Brain microvascular endothelial cell (primary cell): ENCODE measurements around the gene AP1S2.
A peak's percentile ranks its signal among the peaks of the same experiment; 100 is the strongest.

Experiments used
- DNase-seq: peaks from one replicate; pipeline ENCODE4 v3.0.0-alpha.2; 2020
- H3K27ac ChIP-seq: fragments of 250-450 bp; sonication (Bioruptor Pico); 2 replicates; pipeline ENCODE4 v1.5.1; 2020; ENCODE audit warnings: mild to moderate bottlenecking, moderate library complexity
- H3K27me3 ChIP-seq: fragments of 250-450 bp; sonication (Bioruptor Pico); replicated peaks from 2 replicates; pipeline ENCODE4 v1.5.1; 2020; ENCODE audit warnings: mild to moderate bottlenecking
- H3K36me3 ChIP-seq: fragments of 250-450 bp; sonication (Bioruptor Pico); replicated peaks from 2 replicates; pipeline ENCODE4 v1.5.1; 2020; ENCODE audit warnings: mild to moderate bottlenecking
- H3K4me3 ChIP-seq: 2 replicates; pipeline ENCODE4 v1.5.1; 2011; ENCODE audit warnings: low read depth, mild to moderate bottlenecking, control low read depth, low read length, moderate library complexity
- in situ Hi-C: cut with HindIII; loops from 2 replicates; pipeline ENCODE4 v1.10.0; 2017; ENCODE audit warnings: low sequenced_read_pairs, low pct_ligation_motif_present
- TF ChIP-seq, protein P1 (sequence below): IDR thresholded peaks from 2 replicates; pipeline ENCODE4 v1.5.1; 2011; ENCODE audit warnings: low read depth, mild to moderate bottlenecking, moderate library complexity, low read length, control low read depth, inconsistent platforms; ENCODE audit errors: missing control alignments

AP1S2 gene

DNA sequence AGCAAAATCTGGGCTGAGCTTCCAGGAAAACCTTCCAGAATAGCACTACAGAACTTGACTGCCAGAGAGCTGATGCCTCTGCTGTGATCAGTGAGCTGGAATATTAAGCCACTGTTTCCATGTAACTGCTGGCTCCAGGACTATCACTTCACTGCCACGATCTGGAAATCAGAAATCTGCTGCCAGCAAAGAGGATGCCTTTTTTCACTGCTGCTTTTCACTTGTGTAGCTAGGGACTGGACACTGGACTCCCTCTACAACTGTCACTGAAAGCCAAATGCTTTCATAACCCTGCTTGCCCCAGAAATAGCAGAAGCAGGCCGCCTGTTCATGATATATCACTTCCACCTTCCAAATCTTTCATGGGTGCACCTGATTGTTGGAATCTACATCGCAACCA, 9.4 kb upstream of the AP1S2 start:
- TF ChIP-seq, protein P1, sequence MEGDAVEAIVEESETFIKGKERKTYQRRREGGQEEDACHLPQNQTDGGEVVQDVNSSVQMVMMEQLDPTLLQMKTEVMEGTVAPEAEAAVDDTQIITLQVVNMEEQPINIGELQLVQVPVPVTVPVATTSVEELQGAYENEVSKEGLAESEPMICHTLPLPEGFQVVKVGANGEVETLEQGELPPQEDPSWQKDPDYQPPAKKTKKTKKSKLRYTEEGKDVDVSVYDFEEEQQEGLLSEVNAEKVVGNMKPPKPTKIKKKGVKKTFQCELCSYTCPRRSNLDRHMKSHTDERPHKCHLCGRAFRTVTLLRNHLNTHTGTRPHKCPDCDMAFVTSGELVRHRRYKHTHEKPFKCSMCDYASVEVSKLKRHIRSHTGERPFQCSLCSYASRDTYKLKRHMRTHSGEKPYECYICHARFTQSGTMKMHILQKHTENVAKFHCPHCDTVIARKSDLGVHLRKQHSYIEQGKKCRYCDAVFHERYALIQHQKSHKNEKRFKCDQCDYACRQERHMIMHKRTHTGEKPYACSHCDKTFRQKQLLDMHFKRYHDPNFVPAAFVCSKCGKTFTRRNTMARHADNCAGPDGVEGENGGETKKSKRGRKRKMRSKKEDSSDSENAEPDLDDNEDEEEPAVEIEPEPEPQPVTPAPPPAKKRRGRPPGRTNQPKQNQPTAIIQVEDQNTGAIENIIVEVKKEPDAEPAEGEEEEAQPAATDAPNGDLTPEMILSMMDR: no peak
- Histone ChIP-seq H3K36me3 (no peaks in the 10 kb centered on the region), H3K27me3 (no peaks in the 10 kb centered on the region), H3K27ac (no peak overlapping the region), H3K4me3 (no peak overlapping the region)
- in situ Hi-C loops: no loop called here
- no peak for DNase-seq

DNA sequence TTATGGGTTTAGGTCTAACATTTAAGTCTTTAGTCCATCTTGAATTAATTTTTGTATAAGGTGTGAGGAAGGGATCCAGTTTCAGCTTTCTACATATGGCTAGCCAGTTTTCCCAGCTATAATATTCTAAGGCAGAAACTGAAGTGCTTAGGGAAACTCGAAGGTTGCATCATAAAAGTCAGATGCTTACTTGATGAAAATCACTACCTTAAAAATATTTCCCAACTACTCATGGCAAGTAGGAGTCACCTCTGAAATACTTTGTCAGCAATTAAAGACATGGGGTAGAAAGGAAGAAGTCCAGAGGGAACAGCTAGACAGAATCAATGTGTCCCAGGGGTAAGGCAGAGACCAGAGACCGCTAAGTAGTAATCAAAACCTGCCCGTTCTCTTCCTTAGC, 6.3 kb upstream of the AP1S2 start:
- Histone ChIP-seq H3K27me3 (no peaks in the 10 kb centered on the region), H3K36me3 (no peaks in the 10 kb centered on the region), H3K27ac (no peak overlapping the region), H3K4me3 (no peak overlapping the region)
- no peak for DNase-seq
- in situ Hi-C loops: no loop called here
- TF ChIP-seq, protein P1: no peak

GRCh38 chrX:15858051-15858450, 3.4 kb upstream of the AP1S2 start:
- TF ChIP-seq, protein P1: no peak
- no peaks in the 10 kb centered on the region for H3K27me3 ChIP-seq

DNA sequence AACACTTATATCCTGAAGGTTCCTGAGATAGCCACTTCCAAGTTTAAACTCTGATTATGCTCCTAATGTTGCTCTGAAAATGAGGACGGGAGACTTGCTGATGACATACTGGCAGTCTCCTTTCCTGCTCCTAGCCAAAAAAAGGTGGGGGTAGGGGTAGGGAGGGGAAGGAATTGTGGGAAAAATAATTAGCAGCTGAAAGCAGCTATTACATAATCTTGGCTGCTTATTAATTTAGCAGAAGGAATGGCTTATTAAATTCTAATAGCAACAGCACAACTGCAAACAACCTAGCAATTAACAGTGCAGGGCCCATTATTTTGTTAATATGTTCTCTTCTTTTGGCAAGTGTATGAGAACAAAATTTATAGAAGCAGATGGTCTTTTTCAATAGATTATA, 2.0 kb upstream of the AP1S2 start:
- no peaks in the 10 kb centered on the region for H3K36me3 ChIP-seq
- H3K27ac ChIP-seq: no peak overlapping the region
- no peak for DNase-seq
- H3K27me3 ChIP-seq: no peaks in the 10 kb centered on the region
- TF ChIP-seq, protein P1: no peak
- in situ Hi-C loops: no loop called here
- H3K4me3 ChIP-seq: no peak overlapping the region

More at GRCh38 chrX:15858051-15858450, 3.4 kb upstream of the AP1S2 start:
- DNase-seq: no peak
- in situ Hi-C loops: no loop called here
- no peak overlapping the region for H3K27ac ChIP-seq
- H3K36me3 ChIP-seq: no peaks in the 10 kb centered on the region
- no peak overlapping the region for H3K4me3 ChIP-seq

DNA sequence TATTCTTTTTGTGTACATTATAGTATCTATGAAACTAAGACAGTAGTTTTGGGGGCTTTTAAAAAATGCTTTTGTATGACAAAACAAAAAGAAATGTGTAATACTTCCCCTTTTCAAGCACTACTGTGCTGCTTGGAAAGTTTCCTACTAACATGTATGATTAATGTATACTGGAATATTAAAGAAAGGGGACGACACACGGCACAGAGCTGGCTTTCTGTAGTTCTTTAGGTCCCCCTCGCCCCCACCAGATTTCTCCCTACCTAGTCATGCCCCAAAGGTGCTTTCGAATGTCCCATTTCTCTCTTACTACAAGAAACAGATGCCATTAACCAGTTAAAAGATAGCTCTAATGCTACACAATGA, 1.6 kb upstream of the AP1S2 start:
- no peak overlapping the region for H3K27ac ChIP-seq
- H3K27me3 ChIP-seq: no peaks in the 10 kb centered on the region
- in situ Hi-C loops: no loop called here
- TF ChIP-seq, protein P1: no peak
- DNase-seq: no peak
- H3K4me3 ChIP-seq: no peak overlapping the region
- no peaks in the 10 kb centered on the region for H3K36me3 ChIP-seq

DNA sequence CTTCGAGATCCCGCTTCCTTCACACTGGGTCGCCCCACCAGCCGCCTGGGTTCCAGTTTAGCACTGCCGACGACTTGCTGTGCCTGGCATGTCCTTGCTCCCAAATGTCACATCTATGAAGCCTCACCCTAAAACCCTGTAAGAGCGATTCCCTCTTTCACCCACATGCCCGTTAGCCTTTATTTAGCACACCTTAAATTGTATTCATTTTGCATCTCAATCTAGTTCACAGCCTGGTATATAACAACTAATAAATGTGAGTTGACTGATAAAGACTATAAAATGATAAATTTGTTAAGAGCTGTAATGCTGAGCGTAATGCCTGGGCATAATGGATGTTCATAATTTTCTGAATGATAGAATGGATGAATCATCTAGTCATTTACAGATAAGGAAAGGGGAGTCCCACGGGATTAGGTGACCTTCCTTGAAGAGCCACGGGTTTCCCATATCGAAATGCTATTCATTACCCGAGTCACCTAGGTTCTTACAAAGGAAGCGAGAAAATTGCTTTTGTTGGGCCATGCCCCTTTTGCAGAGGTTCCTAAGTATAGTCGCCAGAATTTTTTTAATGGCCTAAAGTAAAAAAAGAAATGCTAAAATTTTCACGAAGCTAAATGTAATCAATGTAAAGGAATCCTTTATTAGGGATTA, 1.1 kb upstream of the AP1S2 start:
- peak overlapping the region; percentile 22 for H3K27ac ChIP-seq
- no peak for DNase-seq
- in situ Hi-C loops: no loop called here
- H3K27me3 ChIP-seq: no peaks in the 10 kb centered on the region
- peak overlapping the region; percentile 61 for H3K4me3 ChIP-seq
- H3K36me3 ChIP-seq: no peaks in the 10 kb centered on the region
- TF ChIP-seq, protein P1: no peak
